Testis (tissue), 2 donors: Measurements from ENCODE around the gene PTGER1.

Experiments
- POLR2A ChIP-seq: fragments of 450-650 bp; IDR thresholded peaks from one replicate; pipeline ENCODE4 v1.6.1; 2017; ENCODE audit warnings: antibody characterized with exemption, mild to moderate bottlenecking, moderate library complexity
- TF ChIP-seq, protein P1 (sequence below), 3 experiments: fragments of 450-650 bp in 2 of 3; fragments of 200-600 bp in 1 of 3; sonication (generic) in 1 of 3; IDR thresholded peaks; one replicate each; pipeline ENCODE4 v1.5.1; 2016 to 2019; ENCODE audit warnings: antibody characterized with exemption in 3 of 3, mild to moderate bottlenecking in 2 of 3, moderate library complexity in 1 of 3

DNA sequence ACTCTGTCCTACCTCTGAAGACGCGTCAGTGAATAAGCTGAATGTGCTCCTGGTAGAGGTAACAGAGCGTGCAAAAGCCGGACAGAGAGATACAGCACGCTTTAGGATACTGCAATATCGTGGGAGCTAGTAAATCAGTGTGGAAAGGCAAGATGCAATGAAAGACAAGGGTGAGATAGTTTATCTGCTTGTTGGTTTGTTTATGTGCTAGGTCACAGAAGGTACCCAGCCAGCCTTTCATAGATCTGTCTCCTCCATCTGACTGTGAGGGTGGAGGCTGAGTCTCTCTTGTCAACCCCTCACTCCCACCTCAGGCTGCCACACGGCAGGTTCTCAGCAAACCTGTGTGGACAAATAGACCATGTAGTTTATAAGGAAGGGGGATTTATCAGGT is 21.7 kb upstream of the PTGER1 start:
- TF ChIP-seq, protein P1, sequence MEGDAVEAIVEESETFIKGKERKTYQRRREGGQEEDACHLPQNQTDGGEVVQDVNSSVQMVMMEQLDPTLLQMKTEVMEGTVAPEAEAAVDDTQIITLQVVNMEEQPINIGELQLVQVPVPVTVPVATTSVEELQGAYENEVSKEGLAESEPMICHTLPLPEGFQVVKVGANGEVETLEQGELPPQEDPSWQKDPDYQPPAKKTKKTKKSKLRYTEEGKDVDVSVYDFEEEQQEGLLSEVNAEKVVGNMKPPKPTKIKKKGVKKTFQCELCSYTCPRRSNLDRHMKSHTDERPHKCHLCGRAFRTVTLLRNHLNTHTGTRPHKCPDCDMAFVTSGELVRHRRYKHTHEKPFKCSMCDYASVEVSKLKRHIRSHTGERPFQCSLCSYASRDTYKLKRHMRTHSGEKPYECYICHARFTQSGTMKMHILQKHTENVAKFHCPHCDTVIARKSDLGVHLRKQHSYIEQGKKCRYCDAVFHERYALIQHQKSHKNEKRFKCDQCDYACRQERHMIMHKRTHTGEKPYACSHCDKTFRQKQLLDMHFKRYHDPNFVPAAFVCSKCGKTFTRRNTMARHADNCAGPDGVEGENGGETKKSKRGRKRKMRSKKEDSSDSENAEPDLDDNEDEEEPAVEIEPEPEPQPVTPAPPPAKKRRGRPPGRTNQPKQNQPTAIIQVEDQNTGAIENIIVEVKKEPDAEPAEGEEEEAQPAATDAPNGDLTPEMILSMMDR (IDR thresholded peaks at IDR 0.05): no peak
- TF ChIP-seq POLR2A: no peak
